Thyroid gland (tissue), 4 donors: Measurements from ENCODE around the gene ZNF554. TPM values are rescaled to one million over a fixed set of nuclear protein-coding genes. Genes with fewer than 3 reads are reported as not detected.

ENCODE experiments used
- DNase-seq, 2 donors: peaks; one replicate each; pipeline ENCODE4 v3.0.0-alpha.2; 2019
- H3K27ac ChIP-seq, 3 donors: fragments of 200-600 bp; sonication (generic); 1 replicate in 2 of 3; 2 replicates in 1 of 3; pipeline ENCODE4 v1.5.1; 2016 to 2019; ENCODE audit warnings: mild to moderate bottlenecking in 1 of 3, moderate library complexity in 1 of 3
- H3K27me3 ChIP-seq: fragments of 200-600 bp; sonication (generic); one replicate; pipeline ENCODE4 v1.5.1; 2019
- H3K36me3 ChIP-seq, 2 donors: fragments of 200-600 bp; sonication (generic); one replicate each; pipeline ENCODE4 v1.5.1; 2016 to 2019
- H3K4me1 ChIP-seq, 2 donors: fragments of 200-600 bp; sonication (generic); one replicate each; pipeline ENCODE4 v1.5.1; 2017 to 2019
- H3K4me3 ChIP-seq, 3 donors: fragments of 200-600 bp; sonication (generic); replicated peaks in 1 of 3; 1 replicate in 2 of 3; 2 replicates in 1 of 3; pipeline ENCODE4 v1.5.1; 2016; ENCODE audit warnings: mild to moderate bottlenecking in 1 of 3
- H3K9me3 ChIP-seq: fragments of 200-600 bp; sonication (generic); one replicate; pipeline ENCODE4 v1.5.1; 2017
- CTCF ChIP-seq, 6 experiments: fragments of 200-600 bp in 3 of 6; fragments of 450-650 bp in 3 of 6; sonication (generic) in 3 of 6; IDR thresholded peaks; one replicate each; pipeline ENCODE4 v1.5.1; 2016 to 2019; ENCODE audit warnings: antibody characterized with exemption in 6 of 6, mild to moderate bottlenecking in 2 of 6, inconsistent platforms in 1 of 6, moderate library complexity in 1 of 6
- POLR2A ChIP-seq, 2 donors: fragments of 450-650 bp; IDR thresholded peaks; one replicate each; pipeline ENCODE4 v1.6.1; 2017; ENCODE audit warnings: antibody characterized with exemption in 2 of 2, mild to moderate bottlenecking in 2 of 2, moderate library complexity in 1 of 2
- WGBS, 2 donors: methylation state at CpG; one replicate each; pipeline ENCODE4 v1.1.5; 2017; 5-methylcytosine and 5-hydroxymethylcytosine counted together
- intact Hi-C: fragments of 100-400 bp; cut with DNase I; formaldehyde crosslinking; loops from one replicate; pipeline ENCODE4 v1.15.1; 2023
- total RNA-seq, 4 donors: library from RNA; depleted of rRNA; stranded (reverse); fragments of >200 nt; gene quantifications; one replicate each; pipeline ENCODE4 v1.2.3, GENCODE V29; 2016

Gene ZNF554
- total RNA-seq, 4 donors from 2014 or later, result 4.9 to 9.2 (median 6.2) TPM

- H3K27me3 ChIP-seq, result no peaks in the 10 kb centered on the region
- peaks cover 8 to 20% of the 10 kb centered on the region in 2 donors for H3K36me3 ChIP-seq
- H3K4me1 ChIP-seq, result peaks cover 0 to under 1% of the 10 kb centered on the region in 2 donors
- no peak overlapping the region for H3K27ac ChIP-seq
- TF ChIP-seq CTCF (IDR thresholded peaks at IDR 0.05), result no peak
- no peak for TF ChIP-seq POLR2A (IDR thresholded peaks at IDR 0.05)
- no peak overlapping the region for H3K4me3 ChIP-seq
- no peak for DNase-seq
- intact Hi-C loops, result no loop called here
- 92 to 94% methylated on average over 27 to 36 of the region's 41 CpGs for WGBS, 2 donors
- H3K9me3 ChIP-seq, result no peaks in the 10 kb centered on the region
Measured at GRCh38 chr19:2799273-2800020, 20.2 kb upstream of the ZNF554 start.

DNA sequence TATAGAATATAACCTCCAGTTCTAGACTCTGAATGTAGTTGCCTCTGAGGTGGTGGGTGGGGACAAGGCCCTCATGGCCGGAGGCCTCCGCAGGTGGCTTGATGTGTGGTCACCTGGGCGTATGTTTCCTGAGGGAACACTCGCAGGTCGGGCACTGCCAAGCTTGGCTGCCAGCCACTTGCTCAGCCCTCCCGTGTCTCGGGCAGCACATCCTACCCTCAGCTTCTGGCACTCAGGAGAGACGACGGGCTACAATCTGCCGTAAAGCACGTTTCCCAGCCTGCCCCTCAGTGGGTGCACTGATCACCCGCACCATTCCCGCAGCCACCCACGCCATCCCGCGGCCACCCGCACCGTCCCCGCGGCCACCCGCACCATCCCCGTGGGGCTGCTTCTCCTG lies 19.2 kb upstream of the ZNF554 start:
- Histone ChIP-seq H3K36me3 (peaks cover 8 to 22% of the 10 kb centered on the region in 2 donors), H3K27ac (no peak overlapping the region), H3K4me3 (no peak overlapping the region), H3K9me3 (no peaks in the 10 kb centered on the region), H3K4me1 (no peaks in the 10 kb centered on the region), H3K27me3 (no peaks in the 10 kb centered on the region)
- DNase-seq, result no peak
- 94 to 95% methylated on average over 21 to 22 of the region's 22 CpGs for WGBS, 2 donors
- TF ChIP-seq CTCF (IDR thresholded peaks at IDR 0.05) (no peak), POLR2A (IDR thresholded peaks at IDR 0.05) (no peak)
- intact Hi-C loops, result no loop called here

- H3K36me3 ChIP-seq, result peaks cover 16 to 28% of the 10 kb centered on the region in 2 donors
- DNase-seq, result no peak
Measured at GRCh38 chr19:2802826-2803225, 16.8 kb upstream of the ZNF554 start.

DNA sequence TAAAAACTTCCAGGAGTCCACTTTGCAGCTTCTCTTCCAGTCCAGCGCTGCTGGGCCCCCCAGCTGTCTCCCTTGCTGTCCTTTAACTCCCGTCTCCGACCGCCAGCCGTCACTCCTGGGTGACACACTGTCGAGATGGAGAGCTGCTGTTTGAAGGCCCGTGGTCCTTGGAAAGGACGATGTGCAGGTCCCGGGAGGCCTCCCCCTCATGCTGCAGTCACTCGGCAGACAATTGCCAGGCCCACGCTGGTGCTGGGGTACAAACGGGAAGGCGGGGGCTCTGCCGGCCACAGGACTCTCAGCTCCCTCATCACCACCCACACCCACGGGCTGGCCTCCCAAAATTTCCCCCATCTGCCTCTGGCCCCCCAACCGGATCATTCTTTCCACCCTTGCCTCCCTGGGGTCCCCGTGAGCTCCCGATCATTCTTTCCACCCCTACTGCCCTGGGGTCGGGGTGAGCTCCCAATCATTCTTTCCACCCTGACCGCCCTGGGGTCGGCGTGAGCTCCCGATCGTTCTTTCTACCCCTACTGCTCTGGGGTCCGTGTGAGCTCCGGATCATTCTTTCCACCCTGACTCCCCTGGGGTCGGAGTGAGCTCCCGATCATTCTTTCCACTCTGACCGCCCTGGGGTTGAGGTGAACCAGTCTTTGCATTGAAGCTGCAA lies 16.0 kb upstream of the ZNF554 start:
- Histone ChIP-seq H3K4me3 (no peak overlapping the region), H3K27me3 (no peaks in the 10 kb centered on the region), H3K36me3 (peaks cover 24 to 35% of the 10 kb centered on the region in 2 donors), H3K27ac (no peak overlapping the region), H3K4me1 (no peaks in the 10 kb centered on the region), H3K9me3 (no peaks in the 10 kb centered on the region)
- no peak for DNase-seq
- intact Hi-C loops, result no loop called here
- TF ChIP-seq POLR2A (IDR thresholded peaks at IDR 0.05) (no peak), CTCF (IDR thresholded peaks at IDR 0.05) (no peak)
- 90 to 95% methylated on average over 29 of the region's 29 CpGs for WGBS, 2 donors

More at GRCh38 chr19:2802826-2803225, 16.8 kb upstream of the ZNF554 start:
- TF ChIP-seq CTCF (IDR thresholded peaks at IDR 0.05) (no peak), POLR2A (IDR thresholded peaks at IDR 0.05) (no peak)
- intact Hi-C loops, result no loop called here
- H3K27ac ChIP-seq, result no peak overlapping the region
- no peaks in the 10 kb centered on the region for H3K27me3 ChIP-seq
- no peaks in the 10 kb centered on the region for H3K4me1 ChIP-seq
- H3K9me3 ChIP-seq, result no peaks in the 10 kb centered on the region
- WGBS, 2 donors, result 97 to 98% methylated on average over 17 of the region's 17 CpGs
- no peak overlapping the region for H3K4me3 ChIP-seq
